Gastrocnemius medialis (tissue), 4 donors: ENCODE results near the gene FRG2B. TPM values are rescaled to one million over a fixed set of nuclear protein-coding genes. Genes with fewer than 3 reads are reported as not detected.
"Not testable (repeated sequence)": the region's sequence is repeated elsewhere in the genome, so short reads cannot be mapped to it uniquely, and the experiment has no call there.

Experiments used
- ATAC-seq, 2 donors: fragments of 150-250 bp; one replicate each; pipeline ENCODE4 v1.9.1; 2016
- DNase-seq, 2 donors: peaks; one replicate each; pipeline ENCODE4 v3.0.0-alpha.2; 2019
- H3K27ac ChIP-seq, 4 donors: fragments of 200-600 bp; sonication (generic); 1 replicate in 1 of 4; 2 replicates in 3 of 4; pipeline ENCODE4 v1.5.1; 2016 to 2018; ENCODE audit warnings: mild to moderate bottlenecking in 2 of 4, moderate library complexity in 1 of 4
- H3K27me3 ChIP-seq, 3 donors: fragments of 200-600 bp; sonication (generic) in 2 of 3; 1 replicate in 1 of 3; 2 replicates in 2 of 3; pipeline versions ENCODE4 v1.5.1 to v1.6.0; 2016 to 2019; ENCODE audit warnings: mild to moderate bottlenecking in 1 of 3, moderate library complexity in 1 of 3
- H3K36me3 ChIP-seq, 2 donors: fragments of 200-600 bp; sonication (generic) in 1 of 2; one replicate each; pipeline ENCODE4 v1.5.1; 2017 to 2018
- H3K4me1 ChIP-seq, 2 donors: fragments of 200-600 bp; sonication (generic) in 1 of 2; one replicate each; pipeline ENCODE4 v1.5.1; 2016 to 2017; ENCODE audit warnings: mild to moderate bottlenecking in 2 of 2
- H3K4me3 ChIP-seq, 4 donors: fragments of 200-600 bp; sonication (generic) in 3 of 4; 1 replicate in 1 of 4; 2 replicates in 3 of 4; pipeline ENCODE4 v1.5.1; 2016 to 2019; ENCODE audit warnings: mild to moderate bottlenecking in 2 of 4
- H3K9me3 ChIP-seq, 3 donors: fragments of 200-600 bp; sonication (generic) in 2 of 3; 1 replicate in 1 of 3; 2 replicates in 2 of 3; pipeline ENCODE4 v1.5.1; 2016 to 2019
- POLR2A ChIP-seq, 2 donors: fragments of 450-650 bp; IDR thresholded peaks; one replicate each; pipeline ENCODE4 v1.6.1; 2017; ENCODE audit warnings: antibody characterized with exemption in 2 of 2, mild to moderate bottlenecking in 2 of 2, moderate library complexity in 2 of 2
- in situ Hi-C, 4 donors: fragments of 200-750 bp; cut with MboI; loops; one replicate each; pipeline versions ENCODE4 v1.15.0 to v1.8.0; 2017; ENCODE audit warnings: low sequenced_read_pairs in 4 of 4
- intact Hi-C: fragments of 100-400 bp; cut with DNase I; formaldehyde crosslinking; loops from one replicate; pipeline ENCODE4 v1.15.1; 2023; ENCODE audit warnings: low total_unique reads
- total RNA-seq, 4 donors: library from RNA; depleted of rRNA; stranded (reverse); fragments of >200 nt; gene quantifications; one replicate each; pipeline versions ENCODE4 v1.1.0 to v1.2.3, GENCODE V29; 2016
- TF ChIP-seq, protein P1 (sequence below), 5 experiments: fragments of 450-650 bp in 3 of 5; fragments of 200-600 bp in 2 of 5; sonication (generic) in 2 of 5; IDR thresholded peaks in 4 of 5; conservative IDR thresholded peaks in 1 of 5; 1 replicate in 4 of 5; 2 replicates in 1 of 5; pipeline ENCODE4 v1.5.1; 2016 to 2019; ENCODE audit warnings: antibody characterized with exemption in 5 of 5, mild to moderate bottlenecking in 3 of 5, moderate library complexity in 3 of 5

FRG2B gene
- total RNA-seq, 4 donors from 2014 or later: not detected

DNA sequence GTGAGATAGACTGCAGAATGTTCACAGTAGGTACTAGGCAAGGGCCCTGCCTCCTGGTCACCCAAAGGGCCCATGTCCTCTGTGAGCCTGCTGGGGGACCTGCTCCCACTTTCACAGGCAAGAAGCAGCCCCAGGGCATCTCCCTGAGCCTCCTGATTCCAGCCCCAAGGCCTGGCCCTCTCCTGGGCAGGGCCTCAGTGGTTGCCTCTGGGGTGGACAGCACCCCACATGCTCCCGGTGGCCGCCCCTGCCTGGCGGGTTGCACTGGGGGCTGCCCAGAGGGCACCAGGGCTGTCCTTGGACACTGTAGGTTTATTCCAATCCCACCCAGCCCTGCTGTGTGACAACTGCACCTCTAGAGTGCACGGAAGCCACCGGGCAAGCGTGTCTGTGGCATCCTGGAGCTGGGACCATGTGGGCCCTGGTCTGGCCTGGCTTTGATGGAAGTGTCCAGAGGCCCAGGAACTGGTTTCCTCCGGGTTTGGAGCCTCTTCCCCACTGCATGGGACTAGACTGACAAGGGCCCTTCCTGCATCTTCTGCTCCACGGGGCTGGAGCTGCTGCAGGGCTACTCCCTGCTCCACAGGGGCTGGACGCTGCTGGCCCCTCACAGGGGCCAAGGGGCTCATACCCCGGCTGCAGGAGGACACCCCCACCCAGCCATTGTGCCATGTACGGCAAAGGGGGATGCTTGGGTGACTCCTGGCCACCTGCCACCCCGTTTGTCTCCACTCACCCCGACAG lies 36.2 kb downstream of the FRG2B start:
- Histone ChIP-seq H3K9me3 (no peaks in the 10 kb centered on the region), H3K27ac (no peak overlapping the region), H3K4me1 (no peaks in the 10 kb centered on the region), H3K27me3 (peaks cover 0 to 7% (median 0%) of the 10 kb centered on the region in 3 donors), H3K4me3 (no peak overlapping the region), H3K36me3 (no peaks in the 10 kb centered on the region)
- intact Hi-C loops (no loop called here), in situ Hi-C loops (no loop called here)
- ATAC-seq (no peak), DNase-seq (no peak)
- TF ChIP-seq POLR2A (IDR thresholded peaks at IDR 0.05): no peak
- TF ChIP-seq, protein P1, sequence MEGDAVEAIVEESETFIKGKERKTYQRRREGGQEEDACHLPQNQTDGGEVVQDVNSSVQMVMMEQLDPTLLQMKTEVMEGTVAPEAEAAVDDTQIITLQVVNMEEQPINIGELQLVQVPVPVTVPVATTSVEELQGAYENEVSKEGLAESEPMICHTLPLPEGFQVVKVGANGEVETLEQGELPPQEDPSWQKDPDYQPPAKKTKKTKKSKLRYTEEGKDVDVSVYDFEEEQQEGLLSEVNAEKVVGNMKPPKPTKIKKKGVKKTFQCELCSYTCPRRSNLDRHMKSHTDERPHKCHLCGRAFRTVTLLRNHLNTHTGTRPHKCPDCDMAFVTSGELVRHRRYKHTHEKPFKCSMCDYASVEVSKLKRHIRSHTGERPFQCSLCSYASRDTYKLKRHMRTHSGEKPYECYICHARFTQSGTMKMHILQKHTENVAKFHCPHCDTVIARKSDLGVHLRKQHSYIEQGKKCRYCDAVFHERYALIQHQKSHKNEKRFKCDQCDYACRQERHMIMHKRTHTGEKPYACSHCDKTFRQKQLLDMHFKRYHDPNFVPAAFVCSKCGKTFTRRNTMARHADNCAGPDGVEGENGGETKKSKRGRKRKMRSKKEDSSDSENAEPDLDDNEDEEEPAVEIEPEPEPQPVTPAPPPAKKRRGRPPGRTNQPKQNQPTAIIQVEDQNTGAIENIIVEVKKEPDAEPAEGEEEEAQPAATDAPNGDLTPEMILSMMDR (IDR thresholded peaks at IDR 0.05 in 4 of 5, conservative IDR thresholded peaks at IDR 0.05 in 1 of 5): no peak

DNA sequence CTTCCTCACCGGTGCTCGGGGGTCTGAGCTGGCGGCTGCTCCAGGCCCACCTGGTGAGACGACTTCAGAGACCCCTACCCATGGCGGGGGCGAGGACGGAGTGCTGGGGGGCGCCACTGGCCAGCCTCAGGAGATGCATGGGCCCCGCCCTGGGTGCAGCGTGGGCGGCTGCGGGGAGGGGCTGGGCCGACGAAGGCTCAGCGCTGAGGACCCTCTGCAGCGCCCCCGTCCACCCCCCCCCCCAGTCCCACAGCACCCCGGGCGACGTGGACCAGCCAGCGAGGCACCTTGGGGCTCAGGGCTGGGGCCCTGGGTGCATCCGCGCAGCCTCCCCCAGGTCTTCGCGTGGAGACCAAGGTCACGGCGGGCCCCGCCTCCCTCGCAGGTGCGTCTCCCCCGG lies 49.6 kb downstream of the FRG2B start:
- in situ Hi-C loops, intact Hi-C loops, H3K27ac ChIP-seq, DNase-seq, ATAC-seq, H3K4me1 ChIP-seq, H3K27me3 ChIP-seq, H3K36me3 ChIP-seq, H3K4me3 ChIP-seq, H3K9me3 ChIP-seq: not testable (repeated sequence)

Other genes starting within 250 kb of the FRG2B start
- 1 to 10 TPM; 4.9 to 7.7 (median 6.7) TPM for gene PAOX, start 247.5 kb downstream of the FRG2B start, total RNA-seq
- 10 to 100 TPM; 12.2 to 23.9 (median 14.1) TPM for gene MTG1, start 232.6 kb downstream of the FRG2B start, total RNA-seq
- not detected for gene SPRN, start 202.2 kb downstream of the FRG2B start, total RNA-seq
- gene SCART1, start 172.8 kb downstream of the FRG2B start, total RNA-seq: 1 to 10 TPM in 2 of 4 donors, under 1 TPM in 2; 0.11 to 1.4 (median 0.71) TPM
- 10 to 100 TPM in 1 of 4 donors, 1 to 10 TPM in 2, under 1 TPM in 1; 0.97 to 14.0 (median 4.4) TPM for gene CYP2E1, start 99.4 kb downstream of the FRG2B start, total RNA-seq
- gene SYCE1, start 61.2 kb downstream of the FRG2B start, total RNA-seq: under 1 TPM in 1 of 4 donors, not detected in 3; 0.32 TPM